Rectal smooth muscle tissue (tissue), 1 donor: Measurements from ENCODE around the gene TIE1.

Experiments
- H3K27ac ChIP-seq: one replicate; pipeline ENCODE4 v1.7.0; 2013; ENCODE audit warnings: low read depth, low read length, inconsistent platforms
- H3K27me3 ChIP-seq: one replicate; pipeline ENCODE4 v1.7.0; 2013; ENCODE audit warnings: low read length; ENCODE audit not compliant: control insufficient read depth, insufficient read depth
- H3K36me3 ChIP-seq: one replicate; pipeline ENCODE4 v1.7.0; 2013; ENCODE audit warnings: low read length; ENCODE audit not compliant: control insufficient read depth, insufficient read depth
- H3K4me1 ChIP-seq: one replicate; pipeline ENCODE4 v1.7.0; 2013; ENCODE audit warnings: low read length; ENCODE audit not compliant: control insufficient read depth, insufficient read depth
- H3K4me3 ChIP-seq: one replicate; pipeline ENCODE4 v1.7.0; 2013; ENCODE audit warnings: low read length
- H3K9ac ChIP-seq: one replicate; pipeline ENCODE4 v1.7.0; 2013; ENCODE audit warnings: low read length

The TIE1 gene

GRCh38 chr1:43277116-43277876, 23.5 kb upstream of the TIE1 start:
- no peak overlapping the region for H3K9ac ChIP-seq
- H3K36me3 ChIP-seq, result no peaks in the 10 kb centered on the region
- H3K27ac ChIP-seq, result no peak overlapping the region
- H3K4me1 ChIP-seq, result no peaks in the 10 kb centered on the region
- H3K27me3 ChIP-seq, result no peaks in the 10 kb centered on the region
- no peak overlapping the region for H3K4me3 ChIP-seq

- H3K4me1 ChIP-seq, result no peaks in the 10 kb centered on the region
- H3K27ac ChIP-seq, result no peak overlapping the region
- no peaks in the 10 kb centered on the region for H3K36me3 ChIP-seq
- H3K9ac ChIP-seq, result no peak overlapping the region
- no peak overlapping the region for H3K4me3 ChIP-seq
- H3K27me3 ChIP-seq, result no peaks in the 10 kb centered on the region
Observed at GRCh38 chr1:43279161-43279560, 21.6 kb upstream of the TIE1 start.

GRCh38 chr1:43279666-43280065, 21.1 kb upstream of the TIE1 start:
- Histone ChIP-seq H3K27me3 (no peaks in the 10 kb centered on the region), H3K4me1 (no peaks in the 10 kb centered on the region)

GRCh38 chr1:43280692-43281091, 20.1 kb upstream of the TIE1 start:
- H3K36me3 ChIP-seq, result no peaks in the 10 kb centered on the region
- no peaks in the 10 kb centered on the region for H3K27me3 ChIP-seq
- H3K27ac ChIP-seq, result no peak overlapping the region
- H3K4me1 ChIP-seq, result no peaks in the 10 kb centered on the region
- H3K9ac ChIP-seq, result no peak overlapping the region
- H3K4me3 ChIP-seq, result no peak overlapping the region

More at GRCh38 chr1:43279666-43280065, 21.1 kb upstream of the TIE1 start:
- H3K4me3 ChIP-seq, result no peak overlapping the region
- no peak overlapping the region for H3K27ac ChIP-seq
- H3K36me3 ChIP-seq, result no peaks in the 10 kb centered on the region
- no peak overlapping the region for H3K9ac ChIP-seq

GRCh38 chr1:43282220-43283195, 18.3 kb upstream of the TIE1 start:
- H3K9ac ChIP-seq, result no peak overlapping the region
- no peaks in the 10 kb centered on the region for H3K4me1 ChIP-seq
- H3K27me3 ChIP-seq, result no peaks in the 10 kb centered on the region
- no peak overlapping the region for H3K27ac ChIP-seq
- no peaks in the 10 kb centered on the region for H3K36me3 ChIP-seq
- no peak overlapping the region for H3K4me3 ChIP-seq

GRCh38 chr1:43284065-43284464, 16.7 kb upstream of the TIE1 start:
- no peaks in the 10 kb centered on the region for H3K27me3 ChIP-seq
- H3K4me3 ChIP-seq, result peak overlapping the region; percentile 64
- H3K27ac ChIP-seq, result no peak overlapping the region
- H3K4me1 ChIP-seq, result no peaks in the 10 kb centered on the region
- no peak overlapping the region for H3K9ac ChIP-seq
- no peaks in the 10 kb centered on the region for H3K36me3 ChIP-seq

GRCh38 chr1:43284546-43285110, 16.2 kb upstream of the TIE1 start:
- Histone ChIP-seq H3K9ac (peak overlapping the region; percentile 56), H3K27ac (no peak overlapping the region), H3K27me3 (no peaks in the 10 kb centered on the region), H3K36me3 (no peaks in the 10 kb centered on the region), H3K4me1 (no peaks in the 10 kb centered on the region), H3K4me3 (peak overlapping the region; percentile 64)

GRCh38 chr1:43285269-43285990, 15.4 kb upstream of the TIE1 start, which contains the start of gene C1orf210:
TSS of gene C1orf210 (minus strand) at chr1:43285581. CDS start at chr1:43283270, 2,311 bp downstream.
- peak within 1 kb of the TSS; percentile 56 for H3K9ac ChIP-seq
- H3K27me3 ChIP-seq, result no peaks in the 10 kb centered on the region
- H3K36me3 ChIP-seq, result no peaks in the 10 kb centered on the region
- H3K4me1 ChIP-seq, result no peaks in the 10 kb centered on the region
- peak within 1 kb of the TSS; percentile 64 for H3K4me3 ChIP-seq
- H3K27ac ChIP-seq, result no peak within 1 kb of the TSS

- H3K27ac ChIP-seq, result no peak overlapping the region
- H3K9ac ChIP-seq, result no peak overlapping the region
- H3K4me3 ChIP-seq, result peak overlapping the region; percentile 58
Observed at GRCh38 chr1:43286115-43286514, 14.7 kb upstream of the TIE1 start.

GRCh38 chr1:43286533-43286932, 14.2 kb upstream of the TIE1 start:
- Histone ChIP-seq H3K4me3 (no peak overlapping the region), H3K9ac (no peak overlapping the region), H3K27ac (no peak overlapping the region), H3K4me1 (no peaks in the 10 kb centered on the region), H3K36me3 (no peaks in the 10 kb centered on the region), H3K27me3 (no peaks in the 10 kb centered on the region)

More at GRCh38 chr1:43286115-43286514, 14.7 kb upstream of the TIE1 start:
- Histone ChIP-seq H3K36me3 (no peaks in the 10 kb centered on the region), H3K27me3 (no peaks in the 10 kb centered on the region), H3K4me1 (no peaks in the 10 kb centered on the region)

GRCh38 chr1:43288058-43288784, 12.6 kb upstream of the TIE1 start:
- H3K4me1 ChIP-seq, result no peaks in the 10 kb centered on the region
- no peak overlapping the region for H3K4me3 ChIP-seq
- H3K27me3 ChIP-seq, result no peaks in the 10 kb centered on the region
- no peaks in the 10 kb centered on the region for H3K36me3 ChIP-seq
- H3K9ac ChIP-seq, result no peak overlapping the region
- H3K27ac ChIP-seq, result no peak overlapping the region
